Calu3 (cell line): ENCODE results near the gene C17orf78. TPM values are rescaled to one million over a fixed set of nuclear protein-coding genes. Genes with fewer than 3 reads are reported as not detected.
"Not testable (repeated sequence)": the region's sequence is repeated elsewhere in the genome, so short reads cannot be mapped to it uniquely, and the experiment has no call there.

Source experiments
- BruUV-seq: library from RNA; stranded (reverse); fragments of 400-500 nt; replicated peaks from 2 replicates; lab custom pipeline; 2021; lab: Mats Ljungman, UMichigan
- CTCF ChIA-PET: fragments of 300-600 bp; sonication (Branson Sonifier 250); formaldehyde crosslinking; loops from one replicate; lab custom pipeline; 2022; ENCODE audit warnings: antibody characterized with exemption; lab: Charles Lee
- DNase-seq: peaks from one replicate; pipeline ENCODE4 v3.0.0; 2022
- H3K27ac Mint-ChIP-seq: one replicate; pipeline ENCODE4 v1.8.0; 2022; ENCODE audit warnings: mixed read lengths; ENCODE audit not compliant: unreplicated experiment
- H3K27me3 Mint-ChIP-seq: one replicate; pipeline ENCODE4 v1.8.0; 2022; ENCODE audit warnings: mixed read lengths; ENCODE audit not compliant: unreplicated experiment
- H3K36me3 Mint-ChIP-seq: one replicate; pipeline ENCODE4 v1.8.0; 2022; ENCODE audit warnings: mild to moderate bottlenecking, moderate library complexity, mixed read lengths; ENCODE audit not compliant: insufficient read depth, unreplicated experiment
- H3K4me1 Mint-ChIP-seq: one replicate; pipeline ENCODE4 v1.8.0; 2022; ENCODE audit warnings: mild to moderate bottlenecking, low read depth, mixed read lengths; ENCODE audit not compliant: unreplicated experiment
- H3K4me3 Mint-ChIP-seq: one replicate; pipeline ENCODE4 v1.8.0; 2022; ENCODE audit warnings: mild to moderate bottlenecking, low read depth, moderate library complexity, mixed read lengths; ENCODE audit not compliant: unreplicated experiment
- H3K9me3 Mint-ChIP-seq: one replicate; pipeline ENCODE4 v1.8.0; 2022; ENCODE audit warnings: low read depth, mixed read lengths; ENCODE audit not compliant: unreplicated experiment
- intact Hi-C: fragments of 100-400 bp; cut with micrococcal nuclease; formaldehyde crosslinking; loops from one replicate; pipeline ENCODE4 v1.10.0; 2022; ENCODE audit not compliant: unreplicated experiment
- total RNA-seq: library from RNA; stranded (reverse); gene quantifications from 2 replicates; pipeline ENCODE4 v1.2.3, GENCODE V29; 2022
- TF ChIP-seq, protein P1 (sequence below): fragments of 200-600 bp; IDR thresholded peaks from one replicate; pipeline ENCODE4 v1.8.0; 2022; ENCODE audit warnings: antibody characterized with exemption; ENCODE audit not compliant: unreplicated experiment

Gene C17orf78
- total RNA-seq, 1 experiment from 2014 or later: not detected

GRCh38 chr17:37438141-37438540, 62.4 kb downstream of the C17orf78 start:
- CTCF ChIA-PET: interaction anchor here (0.5 to 1.6 kb wide), 12 partner anchors 8 to 1550 kb away, joined by 3 to 5 read pairs (median 4); partner anchors contain the start of genes ACACA and TADA2A
- TF ChIP-seq, protein P1, sequence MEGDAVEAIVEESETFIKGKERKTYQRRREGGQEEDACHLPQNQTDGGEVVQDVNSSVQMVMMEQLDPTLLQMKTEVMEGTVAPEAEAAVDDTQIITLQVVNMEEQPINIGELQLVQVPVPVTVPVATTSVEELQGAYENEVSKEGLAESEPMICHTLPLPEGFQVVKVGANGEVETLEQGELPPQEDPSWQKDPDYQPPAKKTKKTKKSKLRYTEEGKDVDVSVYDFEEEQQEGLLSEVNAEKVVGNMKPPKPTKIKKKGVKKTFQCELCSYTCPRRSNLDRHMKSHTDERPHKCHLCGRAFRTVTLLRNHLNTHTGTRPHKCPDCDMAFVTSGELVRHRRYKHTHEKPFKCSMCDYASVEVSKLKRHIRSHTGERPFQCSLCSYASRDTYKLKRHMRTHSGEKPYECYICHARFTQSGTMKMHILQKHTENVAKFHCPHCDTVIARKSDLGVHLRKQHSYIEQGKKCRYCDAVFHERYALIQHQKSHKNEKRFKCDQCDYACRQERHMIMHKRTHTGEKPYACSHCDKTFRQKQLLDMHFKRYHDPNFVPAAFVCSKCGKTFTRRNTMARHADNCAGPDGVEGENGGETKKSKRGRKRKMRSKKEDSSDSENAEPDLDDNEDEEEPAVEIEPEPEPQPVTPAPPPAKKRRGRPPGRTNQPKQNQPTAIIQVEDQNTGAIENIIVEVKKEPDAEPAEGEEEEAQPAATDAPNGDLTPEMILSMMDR: peak; percentile 47
- intact Hi-C loops: no loop called here
- Mint-ChIP-seq H3K36me3 (peaks cover 70% of the 10 kb centered on the region), H3K27me3 (no peaks in the 10 kb centered on the region), H3K4me3 (no peak overlapping the region), H3K4me1 (no peaks in the 10 kb centered on the region), H3K27ac (no peak overlapping the region), H3K9me3 (no peaks in the 10 kb centered on the region)
- BruUV-seq: TSS peak; percentile 4
- DNase-seq: no peak

DNA sequence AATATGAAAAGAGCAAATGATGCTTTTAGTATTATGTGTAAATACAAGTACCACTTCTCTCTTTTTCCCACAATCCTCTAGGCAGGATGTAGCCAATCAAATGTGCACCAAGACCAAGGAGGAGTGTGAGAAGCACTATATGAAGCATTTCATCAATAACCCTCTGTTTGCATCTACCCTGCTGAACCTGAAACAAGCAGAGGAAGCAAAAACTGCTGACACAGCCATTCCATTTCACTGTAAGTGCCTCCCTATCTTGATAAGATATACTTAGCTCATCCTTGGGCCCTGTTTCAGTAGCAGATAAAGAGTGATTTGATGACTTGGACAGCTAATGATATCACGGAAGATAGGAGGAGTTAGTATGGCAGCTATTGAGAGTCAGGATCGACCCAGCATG, 64.6 kb downstream of the C17orf78 start:
- CTCF ChIA-PET: interaction anchor here (0.5 kb wide), 1 partner anchor 869 kb away, joined by 3 read pairs; no protein-coding TSS in a partner anchor
- Mint-ChIP-seq H3K27ac (no peak overlapping the region), H3K9me3 (no peaks in the 10 kb centered on the region), H3K27me3 (no peaks in the 10 kb centered on the region), H3K36me3 (peaks cover 81% of the 10 kb centered on the region), H3K4me3 (no peak overlapping the region), H3K4me1 (no peaks in the 10 kb centered on the region)
- DNase-seq: no peak
- no TSS peak for BruUV-seq
- intact Hi-C loops: no loop called here
- TF ChIP-seq, protein P1: no peak

GRCh38 chr17:37441369-37442014, 65.7 kb downstream of the C17orf78 start:
- peaks cover 83% of the 10 kb centered on the region for H3K36me3 Mint-ChIP-seq
- H3K4me3 Mint-ChIP-seq, H3K27ac Mint-ChIP-seq, BruUV-seq, H3K9me3 Mint-ChIP-seq, H3K4me1 Mint-ChIP-seq, intact Hi-C loops, H3K27me3 Mint-ChIP-seq, DNase-seq: not testable (repeated sequence)
- CTCF ChIA-PET: interaction anchor here (0.7 kb wide), 2 partner anchors 19 to 68 kb away, joined by 3 read pairs; no protein-coding TSS in a partner anchor

Other genes starting within 250 kb of the C17orf78 start
- gene ACACA, start 30.9 kb downstream of the C17orf78 start, total RNA-seq: 335 and 392 TPM in 2 replicates
- 97.6 and 102 TPM in 2 replicates for gene TADA2A, start 30.9 kb downstream of the C17orf78 start, total RNA-seq
- 75.2 and 77.6 TPM in 2 replicates for gene DUSP14, start 113.9 kb downstream of the C17orf78 start, total RNA-seq
- gene SYNRG, start 233.4 kb downstream of the C17orf78 start, total RNA-seq: 127 and 130 TPM in 2 replicates